ENCODE data around the gene APBA3. TPM values are rescaled to one million over a fixed set of nuclear protein-coding genes. Genes with fewer than 3 reads are reported as not detected.
A peak's percentile ranks its signal among the peaks of the same experiment; 100 is the strongest.

Gene APBA3
- total and polyA plus RNA-seq, 12 donors = 2.6 to 43.8 (median 22.3) TPM

DNA sequence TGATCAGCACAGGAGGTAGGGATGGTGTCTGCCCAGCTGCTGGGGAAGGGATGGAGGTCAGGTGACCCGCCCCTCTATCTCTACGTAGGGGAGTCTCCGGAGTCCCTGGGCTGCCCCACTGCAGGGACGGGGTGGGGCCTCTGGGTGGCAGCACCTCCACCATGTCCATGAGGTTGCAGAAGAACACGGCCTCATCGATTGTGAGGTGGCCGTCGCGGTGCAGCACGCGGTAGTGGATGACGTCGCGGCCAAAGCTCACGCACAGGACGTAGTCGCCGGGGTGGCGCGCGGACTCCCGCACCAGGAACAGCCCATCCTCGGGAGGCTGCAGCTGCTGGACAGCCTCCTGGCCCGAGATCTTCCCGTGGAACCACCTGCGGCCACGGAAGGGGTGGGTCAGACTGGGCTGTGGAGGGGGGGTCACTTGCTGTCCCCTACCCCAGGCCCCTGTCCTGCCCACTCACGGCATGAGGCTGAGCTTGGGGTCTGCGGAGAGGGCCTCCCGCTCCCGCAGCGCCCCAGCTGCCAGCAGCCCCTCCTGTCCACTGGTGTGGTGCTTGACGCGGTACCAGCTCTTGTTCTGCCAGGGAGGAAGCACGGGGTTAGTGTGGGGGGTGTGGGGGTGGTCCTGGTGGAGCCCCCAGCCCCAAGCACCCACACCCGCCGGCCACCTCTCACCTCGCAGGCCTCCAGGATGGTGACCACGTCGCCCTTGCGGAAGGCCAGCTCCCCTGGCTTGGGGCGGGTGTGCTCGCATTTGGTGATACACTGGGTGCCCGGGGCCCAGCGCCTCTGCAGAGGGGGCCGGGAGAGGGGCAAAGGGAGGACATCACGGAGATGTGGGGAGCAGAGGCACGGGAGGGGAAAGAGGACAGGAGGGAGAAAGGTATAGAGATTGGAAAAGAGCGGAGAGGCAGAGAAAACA lies 22.4 kb upstream of the APBA3 start:
- H3K36me3 ChIP-seq (replicated peaks in 1 of 2) = no peaks in the 10 kb centered on the region
- H3K27ac ChIP-seq = no peak overlapping the region
- no peaks in the 10 kb centered on the region for H3K4me1 ChIP-seq (replicated peaks in 1 of 2)
- H3K27me3 ChIP-seq = peaks cover 15% of the 10 kb centered on the region
- intact Hi-C loops (cut with DNase I) = no loop called here
- 58 to 77% (median 72%) methylated on average over 10 to 49 of the region's 49 CpGs for WGBS, 4 donors
- TF ChIP-seq, protein P1, sequence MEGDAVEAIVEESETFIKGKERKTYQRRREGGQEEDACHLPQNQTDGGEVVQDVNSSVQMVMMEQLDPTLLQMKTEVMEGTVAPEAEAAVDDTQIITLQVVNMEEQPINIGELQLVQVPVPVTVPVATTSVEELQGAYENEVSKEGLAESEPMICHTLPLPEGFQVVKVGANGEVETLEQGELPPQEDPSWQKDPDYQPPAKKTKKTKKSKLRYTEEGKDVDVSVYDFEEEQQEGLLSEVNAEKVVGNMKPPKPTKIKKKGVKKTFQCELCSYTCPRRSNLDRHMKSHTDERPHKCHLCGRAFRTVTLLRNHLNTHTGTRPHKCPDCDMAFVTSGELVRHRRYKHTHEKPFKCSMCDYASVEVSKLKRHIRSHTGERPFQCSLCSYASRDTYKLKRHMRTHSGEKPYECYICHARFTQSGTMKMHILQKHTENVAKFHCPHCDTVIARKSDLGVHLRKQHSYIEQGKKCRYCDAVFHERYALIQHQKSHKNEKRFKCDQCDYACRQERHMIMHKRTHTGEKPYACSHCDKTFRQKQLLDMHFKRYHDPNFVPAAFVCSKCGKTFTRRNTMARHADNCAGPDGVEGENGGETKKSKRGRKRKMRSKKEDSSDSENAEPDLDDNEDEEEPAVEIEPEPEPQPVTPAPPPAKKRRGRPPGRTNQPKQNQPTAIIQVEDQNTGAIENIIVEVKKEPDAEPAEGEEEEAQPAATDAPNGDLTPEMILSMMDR (IDR thresholded peaks at IDR 0.05) = peak in 2 of 6 experiments; percentile 12 to 21
- TF ChIP-seq POLR2A (IDR thresholded peaks at IDR 0.05) = no peak
- H3K9me3 ChIP-seq (replicated peaks in 1 of 3) = peaks cover 0 to 17% (median 0%) of the 10 kb centered on the region in 3 donors
- H3K4me3 ChIP-seq = no peak overlapping the region
- no peak for DNase-seq

DNA sequence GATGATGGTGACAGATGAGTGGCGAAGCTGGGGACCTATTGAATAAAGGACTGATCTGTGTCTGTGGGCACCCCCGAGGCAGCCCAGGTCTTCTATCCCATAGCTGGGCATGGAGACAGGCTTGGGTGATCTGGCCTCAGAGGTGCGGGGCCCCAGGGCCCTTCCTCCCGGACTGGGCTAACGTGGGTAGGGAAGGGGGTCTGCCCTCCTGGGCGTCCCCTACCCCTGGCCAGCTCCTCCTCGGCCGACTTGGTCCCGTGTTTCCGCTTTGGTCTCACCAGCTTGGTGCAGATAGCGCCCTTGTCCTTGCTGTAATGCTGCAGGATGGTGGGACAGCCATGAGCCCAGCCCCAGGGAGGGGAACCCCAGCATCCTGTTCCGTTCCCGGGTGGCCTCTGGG lies 21.4 kb upstream of the APBA3 start:
- intact Hi-C loops (cut with DNase I) = no loop called here
- H3K27ac ChIP-seq = no peak overlapping the region
- 85 to 94% (median 87%) methylated on average over 11 to 13 of the region's 13 CpGs for WGBS, 4 donors
- H3K4me1 ChIP-seq (replicated peaks in 1 of 2) = no peaks in the 10 kb centered on the region
- TF ChIP-seq, protein P1 (IDR thresholded peaks at IDR 0.05) = no peak
- no peak for TF ChIP-seq POLR2A (IDR thresholded peaks at IDR 0.05)
- H3K36me3 ChIP-seq (replicated peaks in 1 of 2) = no peaks in the 10 kb centered on the region
- peaks cover 15% of the 10 kb centered on the region for H3K27me3 ChIP-seq
- peaks cover 0 to 17% (median 0%) of the 10 kb centered on the region in 3 donors for H3K9me3 ChIP-seq (replicated peaks in 1 of 3)
- H3K4me3 ChIP-seq = no peak overlapping the region
- DNase-seq = no peak

DNA sequence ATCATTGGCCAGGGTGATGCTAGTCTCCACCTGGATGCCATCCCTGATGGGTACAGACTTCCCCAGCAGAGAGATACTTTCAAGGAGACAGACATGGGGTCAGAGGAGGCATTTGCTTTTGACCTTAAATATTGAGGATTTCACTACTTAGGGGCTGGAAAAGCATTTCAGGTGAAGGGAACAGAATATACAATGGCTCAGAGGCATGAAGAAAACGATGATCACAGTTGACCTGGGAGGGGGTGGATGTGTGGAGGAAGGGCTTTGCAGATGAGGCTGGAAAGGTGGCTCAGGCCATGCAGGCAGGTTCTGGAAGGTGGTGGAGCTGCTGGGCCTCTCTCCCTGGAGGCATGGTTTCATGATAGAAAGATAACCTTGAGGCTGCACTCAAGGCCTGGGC lies 20.8 kb upstream of the APBA3 start:
- Histone ChIP-seq H3K9me3 (replicated peaks in 1 of 3) (peaks cover 0 to 17% (median 0%) of the 10 kb centered on the region in 3 donors), H3K4me1 (replicated peaks in 1 of 2) (no peaks in the 10 kb centered on the region), H3K27me3 (peaks cover 15% of the 10 kb centered on the region), H3K4me3 (no peak overlapping the region), H3K36me3 (replicated peaks in 1 of 2) (no peaks in the 10 kb centered on the region), H3K27ac (no peak overlapping the region)
- 87 to 96% (median 94%) methylated on average over 1 of the region's 1 CpG for WGBS, 4 donors
- DNase-seq = no peak
- TF ChIP-seq, protein P1 (IDR thresholded peaks at IDR 0.05) = no peak
- no peak for TF ChIP-seq POLR2A (IDR thresholded peaks at IDR 0.05)
- intact Hi-C loops (cut with DNase I) = no loop called here

DNA sequence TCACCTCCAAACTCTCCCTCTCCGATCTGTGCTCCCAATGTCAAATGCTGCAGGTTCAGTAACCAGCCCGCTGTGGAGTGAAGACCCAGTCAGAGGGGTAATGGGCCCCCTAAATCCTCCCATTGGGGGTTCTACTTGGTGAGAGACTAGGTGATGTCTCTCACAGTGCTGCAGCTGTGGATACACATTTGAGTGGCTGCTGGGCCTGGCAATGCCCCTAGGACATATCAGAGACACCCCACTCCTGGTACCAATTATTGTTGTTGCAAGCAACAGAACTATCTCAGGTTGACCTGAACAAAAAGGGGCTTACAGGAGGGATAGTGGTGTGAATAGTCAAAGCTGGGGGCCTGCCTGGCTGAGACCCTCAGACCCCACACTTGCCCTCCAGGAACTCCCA lies 20.1 kb upstream of the APBA3 start:
- 100% methylated on average over 2 of the region's 2 CpGs for WGBS, 4 donors
- Histone ChIP-seq H3K36me3 (replicated peaks in 1 of 2) (no peaks in the 10 kb centered on the region), H3K27ac (no peak overlapping the region), H3K9me3 (replicated peaks in 1 of 3) (peaks cover 0 to 17% (median 0%) of the 10 kb centered on the region in 3 donors), H3K4me1 (replicated peaks in 1 of 2) (no peaks in the 10 kb centered on the region), H3K4me3 (no peak overlapping the region), H3K27me3 (peaks cover 13% of the 10 kb centered on the region)
- no peak for DNase-seq
- intact Hi-C loops (cut with DNase I) = no loop called here
- no peak for TF ChIP-seq POLR2A (IDR thresholded peaks at IDR 0.05)
- TF ChIP-seq, protein P1 (IDR thresholded peaks at IDR 0.05) = no peak

All from adrenal gland (tissue), 12 donors.